Left ventricle myocardium superior (tissue), 1 donor: Measurements from ENCODE around the gene NRIP3. TPM values are rescaled to one million over a fixed set of nuclear protein-coding genes. Genes with fewer than 3 reads are reported as not detected.
A peak's percentile ranks its signal among the peaks of the same experiment; 100 is the strongest.

Experiments
- ATAC-seq: fragments of 200-7000 bp; cut with Tn5 transposase; one replicate; pipeline ENCODE4 v1.9.1; 2020; ENCODE audit warnings: mild to moderate bottlenecking, moderate library complexity
- DNase-seq: peaks from one replicate; pipeline ENCODE4 v3.0.0-alpha.2; 2020
- intact Hi-C: fragments of 100-400 bp; cut with micrococcal nuclease; formaldehyde crosslinking; loops from one replicate; pipeline ENCODE4 v1.11.0; 2022
- long read RNA-seq: library from polyadenylated mRNA; unstranded; transcript quantifications from one replicate; pipeline ENCODE4 v2.0.0, GENCODE V29; 2021
- total RNA-seq: library from RNA; stranded (reverse); fragmentation: NEBNext Ultra II Directional; extraction: Animal tissue kit (Norgen Biotek cat#: 25700); gene quantifications from one replicate; pipeline ENCODE4 v1.2.1, GENCODE V29; 2021
- donor health status: DM: no; HTN: yes; CAD: no; lungs with severe emphysema.

The NRIP3 gene
- total RNA-seq = 1.2 TPM
- long read RNA-seq, partial matches to known transcripts = 0 of 2 reads
- long read RNA-seq, other reads (novel, unspliced or antisense) = 0 of 2 reads

GRCh38 chr11:9003573-9004182, at the start of gene NRIP3:
Gene NRIP3 (minus strand): TSS chr11:9004001. CDS start chr11:9003935, 66 bp downstream.
- intact Hi-C loops = no loop called here
- DNase-seq (peak; percentile 86), ATAC-seq (peak; percentile 93)

GRCh38 chr11:9052316-9052715, 48.5 kb upstream of the NRIP3 start:
- DNase-seq (no peak), ATAC-seq (no peak)
- intact Hi-C loops = no loop called here

GRCh38 chr11:9049959-9050358, 46.2 kb upstream of the NRIP3 start:
- no peak for DNase-seq
- intact Hi-C loops = no loop called here
- no peak for ATAC-seq

- DNase-seq = peak; percentile 40
- peak; percentile 83 for ATAC-seq
- intact Hi-C loops = no loop called here
Observed at GRCh38 chr11:9047964-9048523, 44.2 kb upstream of the NRIP3 start.

- intact Hi-C loops = no loop called here
- DNase-seq = no peak
- peak; percentile 69 for ATAC-seq
Observed at GRCh38 chr11:9046481-9046880, 42.7 kb upstream of the NRIP3 start.

- no peak for ATAC-seq
- intact Hi-C loops = no loop called here
- no peak for DNase-seq
Observed at GRCh38 chr11:9042488-9042887, 38.7 kb upstream of the NRIP3 start.

DNA sequence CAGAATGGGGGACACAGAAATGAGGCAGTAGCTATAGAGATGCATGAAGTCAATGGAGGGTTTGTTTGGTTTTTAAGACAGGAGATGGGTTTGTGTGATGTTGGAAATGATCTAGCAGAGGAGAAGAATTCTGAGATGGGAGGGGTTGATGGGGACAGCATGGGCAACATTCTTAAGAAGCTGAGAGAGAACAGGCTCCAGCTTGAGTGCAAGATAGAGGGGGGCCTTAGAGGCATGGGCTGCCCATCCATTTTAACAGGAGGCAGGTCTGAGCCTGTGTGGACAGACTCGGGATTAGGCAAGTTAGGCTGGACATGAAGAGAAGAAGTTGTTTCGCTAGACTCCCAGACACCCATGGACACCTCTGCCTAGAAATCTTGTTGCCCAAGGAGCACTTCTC, 37.9 kb upstream of the NRIP3 start:
- ATAC-seq = no peak

GRCh38 chr11:9040410-9040809, 36.6 kb upstream of the NRIP3 start:
- DNase-seq = no peak
- intact Hi-C loops = no loop called here
- ATAC-seq = no peak

More for the DNA sequence above, 37.9 kb upstream of the NRIP3 start:
- no peak for DNase-seq
- intact Hi-C loops = no loop called here

- intact Hi-C loops = no loop called here
- no peak for ATAC-seq
- no peak for DNase-seq
Observed at GRCh38 chr11:9039863-9040262, 36.1 kb upstream of the NRIP3 start.

- ATAC-seq = no peak
- intact Hi-C loops = no loop called here
- DNase-seq = no peak
Observed at GRCh38 chr11:9039198-9039597, 35.4 kb upstream of the NRIP3 start.

GRCh38 chr11:9038541-9038940, 34.7 kb upstream of the NRIP3 start:
- no peak for DNase-seq
- intact Hi-C loops = no loop called here
- ATAC-seq = no peak

- ATAC-seq (no peak), DNase-seq (no peak)
- intact Hi-C loops = no loop called here
Observed at GRCh38 chr11:9037963-9038362, 34.2 kb upstream of the NRIP3 start.

DNA sequence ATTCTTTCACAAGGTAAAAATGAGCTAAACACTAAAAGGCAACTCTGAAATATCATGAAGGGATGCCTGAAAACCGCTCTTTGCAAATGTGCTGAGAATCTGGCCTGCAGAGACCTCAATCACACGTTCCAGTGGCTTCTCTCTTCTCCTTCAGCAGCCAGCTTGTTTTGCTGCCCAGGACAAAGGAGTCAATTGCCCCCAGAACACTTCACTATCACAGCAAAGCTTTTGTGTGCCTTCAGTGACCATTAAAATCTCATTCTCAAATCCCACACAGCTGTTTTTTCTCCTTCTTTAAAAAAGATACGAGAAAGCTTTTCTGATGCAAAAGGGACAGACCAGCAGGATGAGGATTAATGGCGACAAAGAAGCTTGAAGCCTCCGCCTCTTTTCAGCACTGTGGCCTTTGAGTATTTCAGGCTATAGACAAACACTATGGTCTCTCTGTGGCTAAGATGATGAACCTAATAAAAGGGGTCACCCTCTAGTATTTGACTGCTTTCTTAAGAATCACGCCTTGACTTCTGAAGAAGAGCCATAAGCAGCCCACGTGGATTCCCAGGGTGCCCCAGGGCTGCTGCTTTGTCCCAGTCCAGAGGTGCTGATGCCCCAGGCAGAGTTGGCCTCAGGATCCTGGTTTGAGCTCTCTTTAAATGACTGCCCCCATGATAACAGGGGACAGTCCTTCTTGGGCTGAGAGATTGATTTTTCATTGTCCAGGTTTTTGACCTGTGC, 33.4 kb upstream of the NRIP3 start:
- no peak for DNase-seq
- no peak for ATAC-seq
- intact Hi-C loops = no loop called here

DNA sequence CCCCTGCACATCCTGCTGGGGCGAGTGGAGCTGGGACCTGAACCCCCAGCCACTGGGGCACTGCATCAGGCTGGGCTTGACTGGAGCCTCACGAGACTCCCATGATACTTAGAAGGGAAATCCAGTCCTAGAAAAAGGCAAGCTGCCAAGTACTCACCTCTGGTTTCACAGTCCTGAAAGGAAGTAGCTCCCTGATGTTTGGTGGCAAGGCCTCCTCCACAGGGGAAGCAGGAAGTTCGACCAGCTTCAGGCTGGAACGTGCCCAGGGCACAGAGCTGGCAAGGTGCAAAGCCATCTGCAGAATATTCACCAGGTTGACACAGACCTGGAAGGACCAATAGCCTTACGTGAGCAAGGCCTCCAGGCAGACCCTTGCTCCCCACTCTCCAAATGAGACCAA, 26.8 kb upstream of the NRIP3 start:
- DNase-seq (no peak), ATAC-seq (no peak)
- intact Hi-C loops = no loop called here

GRCh38 chr11:9029422-9029821, 25.6 kb upstream of the NRIP3 start:
- DNase-seq = no peak
- no peak for ATAC-seq
- intact Hi-C loops = no loop called here

GRCh38 chr11:9028581-9028980, 24.8 kb upstream of the NRIP3 start:
- peak; percentile 39 for DNase-seq
- intact Hi-C loops = no loop called here
- ATAC-seq = no peak

DNA sequence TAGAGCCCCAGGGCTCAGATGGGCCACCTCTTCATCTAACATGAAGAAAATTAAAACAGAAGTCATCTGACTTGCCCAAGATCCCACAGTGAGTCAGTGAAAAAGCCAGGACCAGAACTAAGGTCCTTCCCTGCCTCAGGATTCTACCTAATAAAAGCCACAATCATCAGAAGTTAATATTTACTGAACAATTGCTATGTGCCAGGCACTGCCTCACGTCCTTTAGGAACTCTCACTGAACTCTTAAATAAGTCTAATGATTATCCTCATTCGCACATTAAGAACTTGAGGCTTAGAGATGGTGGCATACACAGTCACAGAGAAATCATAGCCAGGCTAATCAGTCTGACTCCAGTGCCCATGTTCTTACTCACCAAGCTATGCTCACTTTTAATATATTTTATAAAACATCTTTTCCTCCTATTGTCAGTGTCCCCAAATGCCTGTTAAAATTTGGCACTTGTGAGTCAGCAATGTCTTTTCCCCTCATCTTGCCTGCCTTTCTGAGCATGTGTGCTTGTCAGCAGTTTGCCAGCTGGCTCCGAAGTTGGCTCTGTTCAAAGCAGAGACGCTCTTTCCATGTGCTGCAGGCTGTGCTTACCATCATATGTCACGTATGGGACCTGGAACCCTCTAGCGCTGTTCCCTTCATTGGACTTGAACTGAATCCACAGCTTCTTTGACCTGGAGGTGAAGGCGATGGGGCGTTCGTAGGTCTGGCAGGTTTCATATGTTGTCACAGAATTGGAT, 21.5 kb upstream of the NRIP3 start:
- peak; percentile 59 for ATAC-seq
- peak; percentile 35 for DNase-seq
- intact Hi-C loops = no loop called here

- ATAC-seq (no peak), DNase-seq (no peak)
- intact Hi-C loops = no loop called here
Observed at GRCh38 chr11:9022961-9023680, 19.3 kb upstream of the NRIP3 start.

DNA sequence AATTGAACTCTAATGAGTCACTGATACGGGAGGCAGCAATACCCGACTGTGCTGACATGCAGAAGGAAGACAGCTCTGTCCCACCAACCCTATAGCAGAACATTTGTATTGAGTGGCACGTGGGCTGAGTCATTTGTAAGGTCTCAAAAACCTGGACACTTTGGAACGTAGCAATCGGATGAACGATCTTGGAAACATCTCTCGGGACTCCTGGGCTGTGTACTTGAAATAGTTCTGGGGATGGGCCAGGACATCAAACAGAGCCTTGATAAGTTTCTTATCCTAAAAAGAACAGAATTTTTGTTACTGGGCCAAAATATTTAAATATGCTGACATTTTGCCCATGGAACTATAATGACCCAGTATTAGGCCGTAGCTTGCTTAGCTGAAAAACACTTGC, 17.1 kb upstream of the NRIP3 start:
- peak; percentile 15 for ATAC-seq
- intact Hi-C loops = no loop called here

More for the DNA sequence above, 17.1 kb upstream of the NRIP3 start:
- DNase-seq = no peak
